ENCODE results near the gene CUBN.

Gene CUBN

DNA sequence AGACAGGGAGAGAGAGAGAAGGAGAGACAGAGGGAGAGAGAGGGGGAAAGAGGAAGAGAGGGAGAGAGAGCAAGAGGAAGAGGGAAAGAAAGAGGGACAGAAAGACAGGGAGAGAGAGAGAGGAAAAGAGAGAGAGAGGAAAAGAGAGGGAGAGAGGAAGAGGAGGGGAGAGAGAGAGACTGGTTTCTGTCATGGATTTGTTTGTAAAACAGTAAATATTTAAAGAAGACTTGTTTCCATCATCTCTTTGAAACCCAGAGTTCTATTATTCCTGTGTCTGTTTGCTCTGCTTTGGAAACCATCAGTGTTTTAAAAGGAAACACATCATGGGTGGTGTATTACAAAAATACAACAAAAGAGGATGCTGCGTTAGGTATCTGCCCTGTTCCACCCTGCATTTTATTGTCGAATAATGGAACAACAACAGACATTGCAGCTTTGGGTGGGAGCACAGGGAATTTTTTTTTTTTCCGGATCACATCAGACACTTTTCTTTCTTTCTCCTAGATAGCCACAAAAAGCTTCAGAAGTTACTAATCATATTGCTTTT is 161.7 kb downstream of the CUBN start:
- DNase-seq (ENCODE audit: low read depth, low spot score), result no peak
- TF ChIP-seq, protein P1, sequence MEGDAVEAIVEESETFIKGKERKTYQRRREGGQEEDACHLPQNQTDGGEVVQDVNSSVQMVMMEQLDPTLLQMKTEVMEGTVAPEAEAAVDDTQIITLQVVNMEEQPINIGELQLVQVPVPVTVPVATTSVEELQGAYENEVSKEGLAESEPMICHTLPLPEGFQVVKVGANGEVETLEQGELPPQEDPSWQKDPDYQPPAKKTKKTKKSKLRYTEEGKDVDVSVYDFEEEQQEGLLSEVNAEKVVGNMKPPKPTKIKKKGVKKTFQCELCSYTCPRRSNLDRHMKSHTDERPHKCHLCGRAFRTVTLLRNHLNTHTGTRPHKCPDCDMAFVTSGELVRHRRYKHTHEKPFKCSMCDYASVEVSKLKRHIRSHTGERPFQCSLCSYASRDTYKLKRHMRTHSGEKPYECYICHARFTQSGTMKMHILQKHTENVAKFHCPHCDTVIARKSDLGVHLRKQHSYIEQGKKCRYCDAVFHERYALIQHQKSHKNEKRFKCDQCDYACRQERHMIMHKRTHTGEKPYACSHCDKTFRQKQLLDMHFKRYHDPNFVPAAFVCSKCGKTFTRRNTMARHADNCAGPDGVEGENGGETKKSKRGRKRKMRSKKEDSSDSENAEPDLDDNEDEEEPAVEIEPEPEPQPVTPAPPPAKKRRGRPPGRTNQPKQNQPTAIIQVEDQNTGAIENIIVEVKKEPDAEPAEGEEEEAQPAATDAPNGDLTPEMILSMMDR (IDR thresholded peaks at IDR 0.05; ENCODE audit: insufficient read depth, low read length, missing control alignments), result no peak
- no peak overlapping the region for H3K4me3 ChIP-seq (ENCODE audit: low read depth, low read length)
- ChIA-PET POLR2A (interaction anchor here (0.7 to 2.3 kb wide), 6 partner anchors 19 to 270 kb away, joined by 3 to 12 read pairs (median 4); partner anchors contain the start of gene VIM), CTCF (interaction anchor here (1.1 to 1.4 kb wide), 2 partner anchors 22 to 60 kb away, joined by 3 read pairs; no protein-coding TSS in a partner anchor)

DNA sequence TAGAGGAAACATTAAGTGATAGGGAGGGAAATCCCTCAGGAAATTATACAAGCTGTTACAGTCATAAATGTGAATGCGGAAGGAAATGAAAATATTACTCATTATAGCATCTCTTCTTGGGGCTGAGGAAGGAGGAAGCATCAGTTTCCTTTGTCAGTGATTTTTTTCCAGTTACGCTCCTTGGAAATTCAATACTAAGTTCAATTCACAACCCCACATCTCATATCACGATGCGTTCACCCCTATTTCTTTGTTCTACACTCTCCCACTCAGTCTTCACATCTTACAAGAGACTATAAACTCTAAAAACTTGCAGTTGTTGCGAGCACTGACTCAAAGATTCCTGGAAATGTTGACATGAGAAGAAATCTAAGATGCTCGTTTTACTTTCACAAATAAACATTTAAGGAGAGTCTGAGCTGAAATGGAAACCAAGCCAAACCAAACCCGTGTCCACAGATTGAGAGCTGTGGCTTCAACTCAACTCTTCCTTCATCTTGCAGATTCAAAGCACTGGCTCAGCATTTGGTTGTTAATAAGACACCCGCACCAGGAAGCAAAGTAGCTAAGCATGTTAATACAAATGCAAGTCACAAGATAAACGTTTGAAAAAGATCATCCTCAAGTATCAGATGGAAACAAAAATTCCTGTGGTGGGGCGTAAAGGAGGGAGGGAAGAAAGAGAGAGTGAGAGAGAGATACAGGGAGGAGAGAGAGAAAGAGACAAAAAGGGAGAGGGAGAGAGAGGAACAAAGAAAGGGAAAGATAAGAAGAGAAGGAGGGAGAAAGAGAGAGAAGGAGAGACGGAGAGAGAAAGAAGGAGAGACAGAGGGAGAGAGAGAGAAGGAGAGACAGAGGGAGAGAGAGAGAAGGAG is 162.4 kb downstream of the CUBN start:
- TF ChIP-seq, protein P1 (IDR thresholded peaks at IDR 0.05; ENCODE audit: insufficient read depth, low read length, missing control alignments), result no peak
- ChIA-PET CTCF (interaction anchor here (1.4 kb wide), 1 partner anchor 60 kb away, joined by 3 read pairs; no protein-coding TSS in a partner anchor), POLR2A (interaction anchor here (0.5 to 1.8 kb wide), 4 partner anchors 16 to 263 kb away, joined by 3 to 10 read pairs (median 4); no protein-coding TSS in a partner anchor)
- DNase-seq (ENCODE audit: low read depth, low spot score), result no peak
- no peak overlapping the region for H3K4me3 ChIP-seq (ENCODE audit: low read depth, low read length)

- DNase-seq (ENCODE audit: low read depth, low spot score), result peak; percentile 92
- TF ChIP-seq, protein P1 (IDR thresholded peaks at IDR 0.05; ENCODE audit: insufficient read depth, low read length, missing control alignments), result no peak
- CTCF ChIA-PET, result interaction anchor here (0.6 to 1.5 kb wide), 3 partner anchors 8 to 119 kb away, joined by 3 to 5 read pairs (median 3); no protein-coding TSS in a partner anchor
- H3K4me3 ChIP-seq (ENCODE audit: low read depth, low read length), result no peak overlapping the region
- POLR2A ChIA-PET, result interaction anchor here (1.1 to 1.5 kb wide), 3 partner anchors 21 to 264 kb away, joined by 3 to 7 read pairs (median 7); no protein-coding TSS in a partner anchor
Measured at GRCh38 chr10:16965740-16966447, 163.7 kb downstream of the CUBN start.

DNA sequence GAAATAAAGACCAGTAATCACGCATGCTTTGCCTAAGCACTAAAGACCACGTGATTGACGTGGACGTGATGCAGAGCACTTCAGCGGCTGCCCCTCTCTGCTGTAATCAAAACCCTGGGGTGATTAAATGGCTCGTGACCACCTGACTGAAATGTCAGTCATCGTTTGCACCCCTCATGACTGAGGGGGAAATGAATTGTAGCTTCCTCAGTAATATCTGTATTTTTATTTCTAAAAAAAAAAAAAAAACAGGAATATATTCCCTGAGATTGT is 164.3 kb downstream of the CUBN start:
- no peak for DNase-seq (ENCODE audit: low read depth, low spot score)
- TF ChIP-seq, protein P1 (IDR thresholded peaks at IDR 0.05; ENCODE audit: insufficient read depth, low read length, missing control alignments), result no peak
- ChIA-PET POLR2A (interaction anchor here (1.5 kb wide), 2 partner anchors 22 to 264 kb away, joined by 7 read pairs; no protein-coding TSS in a partner anchor), CTCF (interaction anchor here (0.9 to 1.5 kb wide), 2 partner anchors 9 to 112 kb away, joined by 3 to 5 read pairs; no protein-coding TSS in a partner anchor)
- H3K4me3 ChIP-seq (ENCODE audit: low read depth, low read length), result no peak overlapping the region

DNA sequence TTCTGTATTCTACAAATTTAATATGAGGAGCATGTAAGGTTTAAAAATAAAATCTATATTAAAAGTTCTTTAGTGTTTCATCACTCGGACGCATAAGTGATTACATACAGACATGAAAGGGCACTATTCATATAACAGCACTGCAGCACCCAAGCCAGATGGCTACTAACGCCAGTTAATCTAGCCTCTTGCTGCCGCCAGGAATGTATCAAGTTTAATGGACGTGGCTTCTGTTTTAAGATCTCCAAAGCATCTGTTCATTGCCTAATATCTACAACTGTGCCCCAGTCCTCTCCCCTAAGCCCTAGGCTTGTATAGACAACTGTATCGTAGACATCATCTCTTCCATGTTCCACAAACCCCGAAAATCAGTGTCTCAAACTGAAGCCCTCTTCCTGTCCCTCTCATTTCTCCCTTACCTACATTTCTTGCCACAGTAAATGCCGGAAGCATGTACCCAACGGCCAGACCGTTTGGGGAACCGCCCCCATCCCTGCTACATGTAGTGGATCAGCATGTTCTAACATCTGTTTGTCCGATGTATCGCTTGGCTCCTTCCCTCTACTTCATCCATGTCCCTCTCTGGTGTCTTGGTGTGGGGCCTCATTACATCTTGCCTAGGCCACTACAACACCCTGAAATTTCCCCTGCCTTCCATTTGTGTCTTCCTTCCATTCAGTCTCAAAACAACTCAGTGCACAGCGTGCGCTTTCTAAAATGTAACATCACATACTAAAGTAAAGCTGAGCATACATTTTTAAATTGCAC is 164.9 kb downstream of the CUBN start:
- TF ChIP-seq, protein P1 (IDR thresholded peaks at IDR 0.05; ENCODE audit: insufficient read depth, low read length, missing control alignments), result no peak
- ChIA-PET POLR2A (no interaction called here), CTCF (interaction anchor here (1.5 kb wide), 1 partner anchor 9 kb away, joined by 5 read pairs; no protein-coding TSS in a partner anchor)
- no peak for DNase-seq (ENCODE audit: low read depth, low spot score)
- no peak overlapping the region for H3K4me3 ChIP-seq (ENCODE audit: low read depth, low read length)

Measured in AG04449 (cell line).